Measurements from ENCODE around the gene ROBO2.

Gene ROBO2

DNA sequence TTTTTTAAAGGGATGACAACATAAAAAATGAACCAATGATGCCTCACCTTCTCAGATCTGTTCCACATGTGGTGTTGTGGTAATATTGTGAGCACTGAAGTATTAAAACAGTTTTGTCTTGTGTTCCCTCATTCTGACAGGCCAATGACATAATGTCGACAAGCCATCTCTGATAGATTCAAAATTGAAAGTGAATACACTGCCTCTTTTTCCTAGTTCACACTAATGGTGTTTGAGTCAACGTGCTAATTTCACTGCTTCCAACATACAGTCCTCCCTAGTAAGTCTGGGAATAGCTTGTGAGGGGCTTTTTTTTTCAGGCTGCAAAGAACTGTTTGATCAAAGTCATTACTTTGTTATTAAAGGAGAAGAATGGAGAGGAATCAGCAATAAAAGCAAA is 82.8 kb downstream of the ROBO2 start:
- DNase-seq (ENCODE audit: low read depth) = no peak

DNA sequence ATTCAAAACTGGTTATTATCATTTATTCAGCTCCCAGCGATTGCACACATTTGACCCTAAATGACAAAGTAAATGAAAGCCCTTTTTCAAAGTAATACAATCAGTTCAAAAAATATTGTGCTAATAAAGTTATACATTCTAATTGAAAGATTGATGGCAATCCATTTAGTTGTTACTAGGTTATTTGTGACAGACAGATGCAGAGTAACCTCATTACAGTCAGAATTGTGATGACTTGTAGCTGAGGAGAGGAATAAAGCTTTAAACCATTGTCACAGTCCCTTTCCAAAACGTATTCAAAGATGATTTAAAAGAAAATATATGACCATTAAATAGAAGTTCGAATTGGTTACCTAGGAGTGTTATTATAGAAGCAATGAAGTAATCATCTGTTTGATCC is 86.1 kb downstream of the ROBO2 start:
- DNase-seq (ENCODE audit: low read depth) = no peak

DNA sequence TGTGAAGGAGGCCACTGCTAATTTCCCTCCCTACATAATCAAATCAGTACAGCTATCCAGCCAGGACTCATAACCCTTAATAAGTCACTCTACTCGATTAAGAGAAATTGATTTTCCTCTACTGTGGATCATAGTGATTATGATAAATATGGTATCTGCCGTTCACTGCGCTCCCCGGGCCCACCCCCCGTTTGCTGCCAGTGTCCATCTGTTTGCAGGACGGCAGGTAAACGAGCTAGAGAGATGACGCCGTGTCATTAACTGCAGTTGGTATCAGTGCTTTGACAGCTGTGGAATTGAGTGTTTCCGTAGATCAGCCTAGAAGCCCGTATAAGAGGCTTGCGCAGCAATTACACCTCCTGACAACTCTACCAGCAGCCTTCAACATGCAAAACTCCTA is 94.9 kb downstream of the ROBO2 start:
- DNase-seq (ENCODE audit: low read depth) = no peak

DNA sequence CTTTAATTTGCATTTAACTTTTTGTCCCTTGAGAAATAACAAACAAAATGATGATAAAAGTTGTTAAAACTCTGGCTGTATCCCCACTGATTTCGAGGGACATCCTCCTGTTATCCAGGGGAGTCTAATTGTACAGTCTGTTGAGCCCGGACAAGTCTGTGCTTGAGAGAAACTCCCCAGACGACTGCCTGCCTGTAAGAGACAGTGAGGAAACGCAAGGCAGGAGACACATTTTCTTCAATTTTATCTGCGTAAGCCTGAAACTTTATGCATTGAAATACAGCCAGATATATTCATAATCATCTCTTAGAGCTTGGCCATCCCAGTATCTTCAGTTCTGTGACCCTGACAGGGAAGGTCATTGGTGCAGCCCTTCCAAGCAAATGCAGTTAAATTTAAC is 97.7 kb downstream of the ROBO2 start:
- no peak for DNase-seq (ENCODE audit: low read depth)

DNA sequence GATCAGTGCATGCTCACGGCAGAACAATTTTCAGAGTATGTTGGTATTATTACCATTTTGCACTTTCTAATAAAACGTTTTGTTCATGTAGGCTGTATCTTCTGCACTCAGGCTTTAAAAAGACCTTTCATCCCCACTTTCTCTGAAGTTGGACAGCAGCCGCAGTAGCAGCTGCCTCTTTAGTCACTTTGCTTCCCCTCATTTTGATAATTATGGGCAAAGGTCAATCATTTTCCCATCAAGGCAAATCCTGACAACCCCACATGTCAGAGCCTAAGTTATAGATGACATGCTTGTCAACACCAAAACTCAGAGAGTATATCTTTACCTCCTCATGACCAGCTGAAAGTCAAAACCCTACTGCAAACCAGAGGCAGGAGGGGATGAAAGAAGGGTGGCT is 99.7 kb downstream of the ROBO2 start:
- no peak for DNase-seq (ENCODE audit: low read depth)

DNA sequence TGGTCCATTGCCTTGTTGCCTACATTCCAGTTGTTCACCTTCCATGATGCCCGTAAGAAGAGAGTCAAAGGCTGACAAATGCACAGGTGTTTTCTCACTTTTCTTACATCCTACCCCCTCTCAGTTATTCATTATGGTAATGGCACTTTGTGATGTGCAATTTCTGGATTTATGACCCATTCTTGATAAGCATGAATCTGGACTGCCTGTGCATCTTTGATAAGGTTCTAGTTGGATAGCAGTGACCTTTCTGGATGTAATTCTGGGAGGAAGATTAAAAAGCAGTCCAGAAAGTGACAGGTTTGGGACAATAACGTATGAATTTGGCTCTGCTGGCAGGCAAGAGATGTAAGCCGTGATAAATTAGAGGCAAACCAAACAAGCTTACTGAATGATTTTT is 101.5 kb downstream of the ROBO2 start:
- DNase-seq (ENCODE audit: low read depth) = no peak

DNA sequence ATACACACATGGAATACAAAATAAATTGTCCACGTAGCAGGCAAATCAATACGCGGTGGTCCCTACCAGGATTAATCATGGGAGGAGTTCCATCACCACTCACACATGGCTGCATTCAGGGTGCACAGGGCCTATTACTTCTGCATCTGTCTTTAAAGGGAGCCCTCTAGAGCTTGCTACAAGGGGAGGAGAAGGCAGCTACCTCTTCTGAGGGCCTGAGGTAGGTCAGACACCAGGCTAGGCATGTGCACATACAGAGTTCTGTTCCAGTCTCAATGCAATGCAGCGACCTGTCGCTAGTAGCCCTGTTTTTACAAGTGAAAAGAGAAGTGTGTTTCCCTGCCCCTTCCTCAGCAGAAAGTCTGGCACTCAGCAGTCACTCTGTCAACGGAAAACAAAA is 102.7 kb downstream of the ROBO2 start:
- DNase-seq (ENCODE audit: low read depth) = no peak

DNA sequence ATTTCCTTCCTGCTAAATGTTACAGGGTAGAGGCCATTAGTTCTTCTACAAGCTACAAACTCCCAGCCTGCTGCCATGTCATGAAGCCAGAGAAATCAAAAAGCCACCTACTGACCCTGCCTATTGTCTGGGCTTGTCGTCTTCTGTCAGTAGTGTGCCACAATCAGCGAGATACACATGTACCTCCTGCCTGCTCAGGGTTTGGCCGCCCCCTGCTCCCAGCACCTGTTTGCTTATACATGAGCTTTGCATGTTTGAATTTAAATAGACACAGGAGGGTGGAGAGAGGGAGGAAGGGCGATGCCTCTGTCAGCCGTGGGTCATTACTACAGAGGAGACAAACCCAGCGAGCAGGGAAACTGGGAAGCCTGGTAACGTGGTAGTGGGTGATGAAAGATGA is 106.1 kb downstream of the ROBO2 start:
- no peak for DNase-seq (ENCODE audit: low read depth)

DNA sequence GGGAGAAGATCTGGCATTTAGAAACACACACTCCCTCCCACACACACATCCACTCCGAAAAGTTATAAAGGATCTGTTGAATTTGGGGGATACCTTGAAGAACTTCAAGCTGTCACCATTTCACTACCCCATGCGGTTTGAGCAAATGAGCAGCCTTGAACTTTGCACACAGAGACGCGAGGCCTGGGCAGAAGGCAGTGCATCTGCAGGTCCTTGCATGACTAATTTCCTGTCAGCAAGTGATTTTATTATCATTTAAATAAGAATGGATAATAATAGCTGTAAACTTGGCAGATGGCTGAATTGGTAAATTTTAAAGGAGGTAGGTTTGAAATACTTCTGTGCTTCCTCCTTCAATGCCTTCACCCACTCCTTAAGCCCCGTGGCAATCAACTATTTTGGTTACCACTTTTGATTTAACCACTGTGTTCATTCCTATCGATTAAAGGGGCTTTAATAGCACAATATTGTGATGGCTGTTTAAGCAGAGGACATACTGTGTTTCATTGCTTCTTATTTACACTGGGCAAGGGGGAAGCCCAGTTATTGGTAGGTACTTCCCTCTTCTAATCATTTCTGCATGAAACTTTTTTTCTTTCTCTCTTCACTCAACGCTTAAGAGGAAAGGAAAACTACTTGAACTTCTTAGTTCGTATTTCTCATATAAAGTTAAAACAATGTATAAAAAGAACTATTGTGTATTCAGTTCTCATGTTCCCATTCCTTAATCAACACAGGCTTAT is 108.1 kb downstream of the ROBO2 start:
- DNase-seq (ENCODE audit: low read depth) = no peak

DNA sequence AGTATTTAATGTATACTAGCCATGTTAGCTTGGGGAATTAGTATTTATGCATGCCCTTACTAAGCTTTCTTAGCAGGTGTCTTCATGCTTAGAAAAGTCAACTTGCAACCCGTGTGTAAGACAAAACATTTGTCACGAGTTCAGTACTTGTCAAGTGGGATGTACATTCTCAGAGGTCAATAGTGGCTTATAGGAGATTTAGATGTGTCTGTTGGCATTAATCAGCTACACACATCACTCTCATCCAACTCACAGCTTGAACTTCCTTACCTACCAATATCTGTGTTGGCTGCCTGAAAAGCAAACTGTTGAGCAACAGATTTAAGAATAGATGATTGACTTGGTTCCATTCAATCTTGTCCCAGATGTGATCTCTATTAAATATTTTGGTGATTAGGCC is 109.5 kb downstream of the ROBO2 start:
- DNase-seq (ENCODE audit: low read depth) = no peak

DNA sequence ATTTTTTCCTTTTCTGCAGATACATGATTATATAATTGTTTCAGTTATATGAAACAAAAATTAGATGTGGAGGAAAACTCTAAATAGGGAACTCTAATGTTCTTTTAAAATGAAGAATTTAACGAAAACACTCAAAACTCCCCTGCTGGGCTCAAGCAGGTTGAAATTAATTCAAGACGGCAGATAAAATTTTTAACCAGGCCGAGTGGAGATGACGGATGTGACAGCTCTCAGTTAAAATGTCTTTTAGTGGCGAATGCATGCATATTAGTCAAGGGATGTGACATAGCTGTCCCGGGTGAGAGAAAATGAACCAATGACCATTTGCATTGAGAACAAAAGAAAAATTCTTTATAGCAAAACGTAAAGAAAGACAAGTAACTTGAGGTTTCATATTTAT is 110.1 kb downstream of the ROBO2 start:
- no peak for DNase-seq (ENCODE audit: low read depth)

DNA sequence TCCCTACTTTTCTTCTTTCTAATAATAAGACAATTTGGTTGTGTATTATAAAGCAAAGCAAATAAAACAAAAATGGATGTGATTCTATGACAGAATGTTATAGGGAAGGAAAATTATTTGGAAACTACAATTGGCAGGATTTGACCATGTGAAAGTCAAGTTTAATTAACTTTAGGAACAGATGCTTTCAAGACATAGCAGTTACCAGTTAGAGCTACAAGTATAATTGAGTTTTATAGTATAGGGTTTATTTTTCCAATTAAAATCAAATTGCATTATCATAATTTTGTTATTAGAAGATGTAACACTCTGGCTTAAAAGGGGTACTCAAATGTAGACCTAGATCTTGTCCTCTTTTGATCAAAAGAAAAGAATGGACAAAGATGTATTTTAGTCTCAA is 110.9 kb downstream of the ROBO2 start:
- DNase-seq (ENCODE audit: low read depth) = no peak

DNA sequence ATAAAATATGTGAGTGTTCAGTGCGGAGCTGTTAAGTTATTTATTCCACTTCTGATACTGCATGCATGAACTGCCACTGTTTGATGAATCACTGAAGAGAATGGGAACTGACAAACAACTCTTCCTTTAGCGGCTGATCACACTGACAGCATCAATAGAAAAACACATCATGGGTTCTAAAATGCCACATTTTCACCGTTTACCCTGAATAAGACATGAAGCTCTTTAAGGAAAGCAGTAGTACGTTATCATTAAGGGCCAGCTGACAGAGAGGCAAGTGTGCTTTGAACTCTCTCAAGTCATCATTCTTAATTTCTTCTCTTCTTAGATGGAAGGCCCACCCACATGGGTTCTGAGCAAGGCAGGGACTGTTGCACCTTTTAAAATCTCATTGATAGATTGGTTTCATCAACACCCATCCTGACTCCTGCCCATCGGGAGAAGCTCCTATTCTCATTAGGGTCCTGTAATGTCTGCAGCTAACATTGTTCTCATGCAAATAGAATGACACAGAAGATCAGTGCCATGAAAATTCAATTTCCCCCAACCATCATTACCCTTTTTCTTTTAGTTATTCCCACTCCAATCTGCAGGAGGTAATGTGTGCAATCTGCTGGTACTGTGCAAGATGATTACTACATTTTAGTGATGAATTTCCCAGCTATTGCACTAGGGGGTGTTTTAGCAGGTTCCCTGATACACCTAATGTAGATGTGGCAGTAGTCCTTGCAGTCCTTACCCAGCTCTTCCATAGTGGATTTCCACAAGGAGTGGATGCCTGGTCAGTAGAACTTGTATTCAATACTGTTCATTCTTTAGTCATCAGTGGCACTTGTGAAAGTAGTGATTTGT is 119.1 kb downstream of the ROBO2 start:
- DNase-seq (ENCODE audit: low read depth) = no peak

DNA sequence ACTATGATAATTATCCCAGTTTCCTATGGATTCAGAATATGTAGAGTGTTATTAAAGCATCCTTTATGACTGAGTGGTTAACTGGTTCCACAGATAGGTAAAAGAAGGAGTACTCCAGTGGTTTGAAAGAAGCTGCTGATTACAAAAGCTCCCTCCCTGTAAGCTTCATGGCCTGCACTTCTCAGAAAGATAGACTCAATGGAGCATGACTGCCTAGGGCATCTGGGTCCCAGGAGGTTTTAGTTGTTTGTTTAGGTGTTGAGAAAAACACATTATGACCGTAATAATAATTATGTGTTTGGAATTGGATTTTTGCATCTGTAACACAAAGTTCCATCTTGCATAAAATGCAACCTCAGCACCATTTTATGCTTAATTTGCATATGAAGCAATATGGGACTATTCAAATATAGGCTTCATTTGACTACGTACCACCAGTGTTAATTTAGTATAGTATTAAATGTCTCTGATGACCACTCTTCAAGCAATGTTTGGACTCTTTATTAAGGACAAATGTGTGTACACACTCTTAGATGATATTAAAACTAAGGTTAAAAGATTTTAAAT is 121.1 kb downstream of the ROBO2 start:
- no peak for DNase-seq (ENCODE audit: low read depth)

DNA sequence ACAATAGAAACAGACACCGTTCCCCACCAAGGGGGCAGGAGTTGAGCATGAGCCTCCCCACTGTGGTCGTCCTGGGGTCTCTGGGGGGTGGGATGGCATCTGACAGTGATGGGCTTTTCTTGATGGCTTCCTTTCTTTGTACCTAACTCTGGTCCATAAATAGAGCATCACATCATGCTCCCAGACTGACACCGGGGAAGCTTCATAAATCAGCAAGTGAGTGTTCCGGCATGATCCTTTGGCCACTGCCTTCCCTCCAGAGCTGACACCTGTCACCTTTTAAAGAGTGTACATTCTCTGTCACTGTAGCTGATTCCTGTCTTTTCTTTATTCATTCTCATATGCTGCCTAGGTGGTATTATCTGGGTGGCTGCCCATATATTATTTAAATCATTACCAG is 129.9 kb downstream of the ROBO2 start:
- DNase-seq (ENCODE audit: low read depth) = no peak

DNA sequence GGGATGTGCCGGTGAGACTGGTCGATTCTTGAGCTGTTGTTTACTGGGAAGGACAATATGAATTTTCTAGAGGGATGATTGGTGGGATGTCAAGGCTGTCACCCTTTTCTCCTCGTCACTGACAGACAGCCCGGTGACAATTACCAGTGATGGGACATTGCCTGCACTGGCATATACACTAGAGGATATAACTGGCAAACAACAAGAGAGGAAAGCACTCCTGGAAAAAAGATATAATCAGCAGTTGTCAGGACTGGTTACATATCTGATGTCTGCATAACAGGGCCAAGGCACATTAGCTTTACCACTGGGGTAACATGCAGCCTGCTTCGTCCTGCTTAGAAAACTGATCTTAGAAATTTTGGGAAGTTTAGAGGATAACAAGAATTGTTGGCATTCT is 131.1 kb downstream of the ROBO2 start:
- no peak for DNase-seq (ENCODE audit: low read depth)

DNA sequence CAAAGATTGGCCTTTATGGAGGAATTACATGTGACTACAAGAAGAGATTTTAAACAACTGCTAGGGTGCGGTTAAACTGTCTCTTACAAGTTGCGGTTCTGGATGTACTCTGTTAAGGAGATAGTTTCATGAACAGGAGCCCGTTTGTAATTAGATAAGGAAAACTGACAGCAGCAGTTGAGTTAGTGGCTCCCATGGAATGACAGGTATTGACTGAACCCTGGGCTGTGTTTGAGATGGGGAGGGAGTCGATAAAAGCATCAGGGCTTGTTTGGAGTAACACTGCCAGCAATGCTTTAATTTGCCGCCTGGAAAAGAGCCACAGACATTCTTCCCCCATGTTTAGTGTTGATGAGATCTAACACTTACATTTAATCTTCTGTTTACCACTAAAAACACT is 139.9 kb downstream of the ROBO2 start:
- no peak for DNase-seq (ENCODE audit: low read depth)

DNA sequence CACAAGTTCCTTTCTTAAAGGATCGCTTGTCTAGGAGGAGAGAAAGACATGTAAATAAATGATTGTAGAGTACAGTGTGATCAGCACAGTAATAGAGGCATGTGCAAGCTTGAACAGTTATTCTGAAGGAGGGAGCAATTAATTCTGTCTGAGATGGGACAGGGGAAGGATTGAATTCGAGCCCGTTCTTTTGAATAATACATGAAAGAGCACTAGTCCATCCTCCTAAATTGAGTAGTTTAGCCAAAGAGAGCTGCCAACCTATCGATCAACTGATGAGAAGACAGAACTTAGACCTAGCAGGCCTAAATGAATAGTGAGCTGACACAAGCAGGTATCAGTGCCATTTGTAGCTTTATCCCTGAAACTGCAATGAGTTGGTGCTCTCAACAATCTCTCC is 142.4 kb downstream of the ROBO2 start:
- no peak for DNase-seq (ENCODE audit: low read depth)

DNA sequence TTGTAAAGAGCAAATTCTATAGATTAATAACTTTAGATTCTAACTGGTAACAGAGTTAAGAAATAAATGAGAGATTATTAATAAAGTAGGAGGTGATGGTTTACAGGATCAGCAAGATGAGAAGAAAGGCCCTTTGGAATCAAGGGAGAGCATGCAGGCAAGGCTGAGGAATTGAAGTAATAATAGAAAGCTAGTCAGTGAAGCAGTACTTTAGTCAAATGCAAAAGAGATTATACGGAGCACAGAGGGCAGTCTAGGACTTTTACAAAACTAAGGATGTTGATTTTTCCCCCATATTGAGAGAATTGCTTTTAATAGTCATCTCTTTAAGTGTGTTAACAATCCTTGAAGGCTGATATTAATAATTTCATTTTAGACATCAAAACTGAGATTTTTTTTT is 146.4 kb downstream of the ROBO2 start:
- no peak for DNase-seq (ENCODE audit: low read depth)

DNA sequence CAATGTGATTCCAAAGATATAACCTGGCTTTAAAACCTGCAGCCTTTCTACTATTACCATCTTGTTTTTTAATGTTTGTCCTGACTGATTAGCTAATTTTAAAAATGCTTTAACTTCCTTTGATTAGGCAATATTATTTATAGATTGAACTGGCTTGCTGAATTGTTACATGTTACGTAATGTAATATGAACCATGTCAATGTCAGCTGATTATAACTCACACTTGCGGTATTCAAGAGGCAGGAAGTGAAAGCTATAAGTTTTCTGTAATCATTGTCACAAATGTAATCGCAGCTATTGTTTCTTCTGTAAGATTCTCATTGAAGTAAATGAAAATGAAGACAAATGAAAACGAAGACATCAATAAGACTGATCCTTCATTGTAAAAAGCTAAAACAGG is 146.8 kb downstream of the ROBO2 start:
- DNase-seq (ENCODE audit: low read depth) = no peak

DNA sequence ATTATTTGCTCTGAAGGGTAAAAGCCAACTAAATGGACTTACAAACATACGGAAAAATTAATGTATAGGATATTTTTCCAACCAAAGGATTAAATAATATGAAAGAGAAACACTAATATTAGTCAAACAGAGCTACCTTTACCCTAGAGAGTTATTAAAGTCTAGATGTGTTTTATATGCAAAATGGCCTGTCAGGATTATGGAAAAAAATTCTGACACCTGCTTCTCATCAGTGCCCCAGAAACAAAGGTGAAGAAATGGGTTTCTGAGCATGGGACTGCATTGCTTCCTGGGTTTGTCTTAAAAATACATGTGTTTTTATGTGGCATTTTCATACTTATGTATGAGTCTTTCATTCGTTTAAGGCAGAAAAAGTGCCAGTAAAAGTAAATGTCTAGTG is 148.3 kb downstream of the ROBO2 start:
- DNase-seq (ENCODE audit: low read depth) = no peak

DNA sequence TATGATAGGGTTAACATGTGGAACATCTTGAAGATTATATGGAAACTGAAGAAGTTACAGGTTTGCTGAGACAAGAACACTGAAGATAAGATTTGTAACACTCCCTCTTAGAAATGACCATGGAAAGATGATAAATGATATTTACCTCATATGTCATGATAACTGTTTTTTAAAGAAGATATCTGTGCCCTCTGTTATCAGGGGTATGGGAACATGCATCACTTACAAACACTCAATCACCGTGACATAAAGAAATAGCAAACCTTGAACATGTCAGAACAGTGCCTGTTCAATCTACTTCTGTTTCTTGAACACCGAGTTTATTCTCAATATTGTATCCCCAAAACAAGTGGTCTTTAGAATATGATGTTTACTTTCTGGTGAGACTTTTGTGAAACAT is 149.4 kb downstream of the ROBO2 start:
- DNase-seq (ENCODE audit: low read depth) = no peak

DNA sequence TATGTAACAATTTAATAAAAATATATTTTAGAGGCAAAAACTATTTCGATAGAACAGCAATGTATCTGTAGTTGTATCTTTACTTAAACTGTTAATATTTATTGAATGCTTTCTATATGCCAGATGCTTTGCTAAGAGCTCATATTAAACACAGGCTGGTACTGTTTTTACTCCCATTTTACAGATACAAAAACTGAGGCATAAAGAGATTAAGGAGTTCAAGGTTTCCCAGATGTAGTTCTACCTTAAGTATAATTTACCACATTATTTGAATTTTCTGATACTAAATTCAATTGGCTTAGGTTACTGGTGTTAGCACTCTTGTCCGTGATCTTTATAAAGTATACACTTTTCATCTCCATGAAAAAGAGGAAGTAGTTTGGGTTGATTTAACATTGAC is 149.8 kb downstream of the ROBO2 start:
- no peak for DNase-seq (ENCODE audit: low read depth)
